ENCODE measurements around the gene RBM33.
A peak's percentile ranks its signal among the peaks of the same experiment; 100 is the strongest.

RBM33 gene

DNA sequence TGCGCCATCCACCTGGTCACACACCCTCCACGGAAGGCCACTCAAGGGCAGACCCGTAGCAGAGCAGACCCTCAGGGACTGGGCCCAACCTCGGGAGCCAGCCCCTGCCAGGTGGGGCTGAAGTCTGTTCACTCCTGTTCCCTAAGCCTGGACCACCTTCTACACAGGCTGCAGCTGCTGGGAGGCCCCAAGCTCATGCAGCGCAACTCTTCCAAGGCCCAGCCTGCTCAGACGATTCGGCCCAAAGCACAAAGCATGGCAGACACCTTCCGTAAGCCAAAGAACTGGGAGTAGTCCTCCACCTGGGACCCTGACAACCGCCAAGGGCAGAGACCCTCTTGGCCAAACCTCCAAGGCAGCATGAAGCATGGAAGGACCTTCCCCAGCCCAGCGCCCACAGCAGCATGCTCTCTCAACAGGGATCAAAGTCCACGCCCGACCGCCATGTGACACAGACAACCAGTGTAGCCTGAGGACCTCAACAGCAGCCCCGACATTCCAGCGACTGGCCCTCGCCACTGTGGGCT is 156.3 kb downstream of the RBM33 start:
- no peak for DNase-seq

DNA sequence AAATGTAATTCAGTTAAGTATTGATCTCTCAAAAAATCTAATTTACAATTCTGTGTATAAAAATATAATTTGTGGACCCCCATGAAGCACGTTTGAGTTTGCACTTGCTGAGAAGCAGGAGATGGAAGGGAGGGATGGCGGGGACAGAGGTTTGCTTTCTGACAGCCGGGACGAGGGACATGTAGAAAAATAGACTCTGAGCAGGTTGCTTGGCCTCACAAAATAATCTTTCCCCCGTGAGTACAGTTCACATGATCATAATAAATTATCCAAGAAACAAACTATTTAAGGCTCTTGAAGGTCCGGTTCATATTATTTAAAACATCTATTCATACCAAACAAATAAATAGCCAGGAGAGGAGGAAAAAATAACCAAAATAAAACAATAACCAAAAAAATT is 157.8 kb downstream of the RBM33 start:
- no peak for DNase-seq

DNA sequence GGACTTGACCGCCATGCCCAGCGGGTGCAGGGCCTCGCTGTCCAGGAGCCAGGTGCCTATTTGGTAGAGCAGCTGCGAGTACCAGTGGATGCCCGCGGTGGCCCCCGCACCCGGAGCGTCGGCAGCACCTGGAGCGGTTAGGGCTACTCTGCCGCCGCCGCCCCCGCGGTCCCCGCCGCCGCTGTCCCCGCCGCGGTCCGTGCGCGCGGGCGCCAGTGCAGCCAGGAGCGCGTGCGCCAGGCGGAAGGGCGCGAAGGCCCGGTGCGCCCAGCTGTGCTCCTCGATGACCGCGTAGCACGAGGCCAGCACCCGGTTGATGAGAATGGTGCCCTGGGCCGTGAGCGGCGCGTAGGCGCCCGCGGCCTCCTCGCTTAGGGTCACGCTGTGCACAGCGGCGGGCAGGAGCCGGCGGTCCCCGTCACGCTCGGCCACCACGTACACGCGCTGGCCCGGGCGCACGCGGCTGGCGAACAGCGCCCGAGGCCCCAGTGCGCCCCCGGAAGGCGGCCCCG is 158.5 kb downstream of the RBM33 start:
- no peak for DNase-seq

DNA sequence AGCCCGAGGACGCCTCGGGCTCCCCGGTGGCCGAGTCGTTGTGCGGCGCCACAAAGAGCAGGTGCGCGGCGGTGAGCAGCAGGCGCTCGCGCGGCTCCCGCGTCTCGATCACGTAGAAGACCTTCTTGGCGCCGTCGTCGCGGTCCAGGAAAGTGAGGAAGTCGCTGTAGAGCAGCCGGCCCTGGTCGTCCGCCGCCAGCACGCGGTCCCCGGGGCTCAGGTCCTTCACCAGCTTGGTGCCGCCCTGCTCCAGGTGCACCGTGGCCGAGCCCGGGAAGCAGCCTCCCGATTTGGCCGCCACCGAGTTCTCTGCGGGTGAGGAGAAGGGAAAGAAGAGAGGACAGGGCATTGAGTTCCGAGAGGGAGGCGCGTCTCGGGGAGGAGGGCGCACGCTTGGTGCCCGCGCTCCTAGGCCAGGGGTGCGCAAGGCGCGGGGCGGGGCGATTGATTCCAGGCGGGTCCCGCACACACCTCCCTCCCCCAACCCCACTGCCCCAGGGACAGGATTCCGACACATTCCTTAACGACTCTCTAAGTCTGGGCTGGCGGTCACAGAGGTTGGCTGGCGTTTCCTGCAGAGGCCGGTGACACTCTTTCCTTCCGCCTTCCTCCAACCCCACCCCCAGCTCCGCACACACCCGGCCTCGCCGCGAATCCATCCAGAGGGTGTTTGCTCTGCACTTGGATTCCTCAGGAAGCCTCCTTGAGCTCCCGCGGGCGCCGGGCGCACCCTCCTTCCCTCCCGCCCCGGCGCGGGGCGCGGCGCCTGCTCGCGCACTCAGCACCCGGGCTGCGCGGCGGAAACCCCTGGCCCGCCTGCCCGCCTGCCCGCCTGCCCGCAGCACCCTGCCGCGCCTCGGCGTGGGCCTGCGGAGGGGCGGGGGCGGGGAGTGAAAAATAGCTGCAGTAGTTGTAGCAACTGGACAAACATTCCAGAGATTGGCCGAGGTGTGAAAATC is 159.2 kb downstream of the RBM33 start:
- DNase-seq, result no peak

DNA sequence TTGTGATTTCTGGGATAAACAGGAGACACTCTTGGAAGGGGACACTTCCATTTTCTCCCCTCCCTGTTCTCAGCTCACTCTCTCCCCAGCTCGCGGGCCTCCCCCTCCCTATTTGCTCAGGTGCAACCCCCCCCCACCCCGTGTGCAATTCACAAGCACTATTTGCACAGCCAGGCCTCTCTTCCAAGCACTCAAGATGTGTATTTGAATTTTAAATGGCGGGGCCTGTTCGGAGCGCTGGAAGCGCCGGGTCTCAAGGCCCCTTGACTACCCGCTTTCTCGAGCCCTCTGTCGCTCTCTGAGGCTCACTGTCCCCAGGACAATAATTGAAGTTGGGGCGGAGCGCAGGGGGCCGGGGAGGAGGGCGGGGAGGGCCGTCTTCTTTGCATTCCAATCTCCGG is 160.0 kb downstream of the RBM33 start:
- DNase-seq, result no peak

DNA sequence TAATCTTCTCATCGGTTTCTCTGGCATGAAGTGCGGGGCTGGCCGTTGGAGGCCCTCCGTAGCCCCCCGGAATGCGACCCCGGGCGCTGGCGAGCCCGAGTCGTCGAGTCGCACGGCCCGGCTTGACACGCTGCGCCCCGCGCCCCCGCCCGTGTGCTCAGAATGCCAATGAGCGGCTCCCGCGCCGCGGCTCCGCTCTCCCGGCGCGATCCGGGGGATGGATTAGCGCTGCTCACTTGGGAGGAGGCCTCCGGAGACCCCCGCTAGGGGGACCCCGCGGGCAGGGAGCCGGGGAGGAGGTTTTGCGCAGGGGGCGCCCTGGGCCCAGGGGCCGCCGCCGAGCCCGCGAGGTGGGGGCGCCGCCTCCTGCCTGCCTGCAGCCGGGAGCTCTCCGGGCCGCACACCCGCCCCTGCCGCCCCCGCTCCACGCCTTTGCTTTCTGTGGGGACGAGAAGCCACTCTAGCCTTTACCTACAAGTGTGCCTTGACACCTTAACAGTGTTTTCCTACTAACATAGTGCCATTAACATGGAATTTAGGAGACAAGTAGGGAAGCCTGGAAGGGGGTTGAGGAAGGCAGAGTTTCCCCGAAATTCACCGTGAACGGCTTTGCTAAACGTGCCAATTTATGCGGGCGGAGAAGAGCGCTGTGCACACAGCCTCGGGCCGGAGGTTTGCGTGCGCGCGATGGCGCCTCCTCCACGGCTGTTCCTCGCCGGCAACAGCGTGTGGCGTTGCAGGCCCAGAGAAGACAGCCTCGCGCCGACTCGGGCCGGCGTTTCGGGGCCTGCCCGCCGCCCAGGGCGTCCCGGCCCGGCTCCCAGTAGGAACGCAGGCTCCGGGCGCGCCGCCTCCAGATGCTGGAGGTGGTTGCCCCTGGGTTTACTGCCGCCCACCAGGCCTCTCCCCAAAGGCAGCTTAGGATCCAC is 160.7 kb downstream of the RBM33 start:
- DNase-seq, result peak; percentile 56

DNA sequence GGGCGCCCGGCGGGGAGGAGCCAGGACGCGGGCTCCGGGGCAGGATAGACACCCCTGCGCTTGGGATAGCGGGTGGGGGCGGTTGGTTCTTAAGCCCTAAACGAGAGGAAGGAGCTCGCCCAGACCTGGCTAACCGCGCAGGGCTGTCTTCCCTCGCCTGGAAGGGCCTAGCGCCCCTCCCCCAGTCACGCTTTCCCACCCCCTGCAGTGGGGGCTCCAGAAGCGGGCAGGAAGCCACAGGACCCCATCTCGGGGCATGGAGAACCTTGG is 161.3 kb downstream of the RBM33 start:
- DNase-seq, result no peak

DNA sequence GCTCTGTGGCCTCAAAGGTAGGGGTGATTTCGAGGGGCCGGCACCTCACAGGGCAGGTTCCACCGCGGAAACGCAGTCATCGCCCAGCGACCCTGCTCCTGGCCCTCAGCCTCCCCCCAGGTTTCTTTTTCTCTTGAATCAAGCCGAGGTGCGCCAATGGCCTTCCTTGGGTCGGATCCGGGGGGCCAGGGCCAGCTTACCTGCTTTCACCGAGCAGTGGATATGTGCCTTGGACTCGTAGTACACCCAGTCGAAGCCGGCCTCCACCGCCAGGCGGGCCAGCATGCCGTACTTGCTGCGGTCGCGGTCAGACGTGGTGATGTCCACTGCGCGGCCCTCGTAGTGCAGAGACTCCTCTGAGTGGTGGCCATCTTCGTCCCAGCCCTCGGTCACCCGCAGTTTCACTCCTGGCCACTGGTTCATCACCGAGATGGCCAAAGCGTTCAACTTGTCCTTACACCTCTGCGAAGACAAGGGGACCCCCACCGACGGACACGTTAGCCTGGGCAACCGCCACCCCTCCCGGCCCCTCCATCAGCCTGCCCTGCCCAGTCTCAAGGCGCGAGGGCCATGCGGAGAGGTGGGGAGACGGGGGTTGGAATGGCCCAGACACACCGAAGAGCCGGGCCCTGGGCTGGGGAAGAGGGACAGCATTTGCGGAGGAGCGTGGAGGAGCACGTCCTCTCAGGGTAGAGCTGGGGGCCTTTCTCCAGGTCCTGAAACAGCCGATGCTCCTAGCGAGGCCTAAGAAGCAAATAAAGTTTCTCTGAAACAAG is 161.8 kb downstream of the RBM33 start:
- no peak for DNase-seq

DNA sequence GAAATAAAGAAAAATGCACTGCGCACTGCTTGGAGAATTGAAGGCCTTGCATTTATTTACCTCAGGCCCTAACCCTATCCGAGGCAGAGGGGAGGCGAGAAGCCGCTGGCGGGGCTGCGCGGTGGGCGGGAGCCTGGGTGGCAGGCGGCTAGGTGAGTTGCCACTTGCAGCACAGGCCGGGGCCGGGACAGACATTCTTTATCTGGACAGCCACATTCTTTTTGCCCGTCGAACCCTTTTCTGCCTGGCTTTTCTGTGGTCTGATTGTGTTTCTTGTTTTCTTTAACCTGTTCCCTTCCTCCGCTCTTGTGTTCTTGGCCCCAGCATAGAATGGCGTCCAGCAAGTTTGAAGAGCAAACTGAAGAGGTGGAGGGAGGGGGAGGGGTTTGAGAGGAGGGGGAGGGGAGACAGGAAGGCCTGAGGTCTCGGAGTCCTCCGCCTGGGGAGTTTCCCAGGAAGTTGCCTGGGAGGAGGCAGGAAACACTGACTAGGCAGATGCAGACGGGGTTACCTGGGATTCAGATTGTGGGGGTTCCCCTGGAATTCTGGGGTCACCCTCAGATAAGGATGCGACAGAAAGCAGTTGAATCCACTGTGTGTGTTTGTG is 162.7 kb downstream of the RBM33 start:
- no peak for DNase-seq

DNA sequence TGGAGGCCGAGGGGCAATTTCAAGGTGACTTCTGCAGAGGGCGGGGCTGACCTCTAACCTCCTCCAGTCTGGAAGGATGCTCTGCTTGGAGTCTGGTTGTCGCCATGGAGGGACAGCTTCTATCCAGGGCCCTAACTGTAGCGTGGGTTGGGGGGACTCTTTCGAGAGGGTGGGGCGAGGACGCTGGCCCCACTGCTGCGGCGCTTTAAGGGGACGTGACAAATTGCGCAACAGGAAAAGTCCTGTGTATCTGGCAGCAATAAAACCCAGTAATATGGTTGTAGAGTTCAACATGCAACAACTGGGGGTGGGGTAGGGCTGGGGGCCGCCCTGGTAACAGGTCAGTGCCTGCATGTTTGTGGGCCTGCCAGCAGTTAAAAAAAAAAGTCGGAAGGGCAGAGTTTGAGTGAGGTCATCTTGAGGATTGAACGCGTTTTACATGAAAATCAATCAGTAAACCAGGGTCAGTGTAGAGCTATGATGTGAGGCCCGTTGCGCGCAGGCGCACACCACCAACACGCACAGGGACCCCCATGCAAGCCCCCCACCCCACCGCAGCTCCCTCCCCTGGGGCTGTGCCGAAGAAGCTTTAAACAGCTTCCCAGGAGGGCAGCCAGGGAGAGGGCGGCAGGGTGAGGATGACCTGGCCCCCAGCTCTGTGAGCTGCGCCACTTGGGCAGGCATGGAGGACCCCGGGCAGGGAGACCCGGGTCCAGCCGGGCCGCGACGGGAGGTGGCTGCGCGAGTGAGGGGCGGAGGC is 163.5 kb downstream of the RBM33 start:
- DNase-seq, result no peak

DNA sequence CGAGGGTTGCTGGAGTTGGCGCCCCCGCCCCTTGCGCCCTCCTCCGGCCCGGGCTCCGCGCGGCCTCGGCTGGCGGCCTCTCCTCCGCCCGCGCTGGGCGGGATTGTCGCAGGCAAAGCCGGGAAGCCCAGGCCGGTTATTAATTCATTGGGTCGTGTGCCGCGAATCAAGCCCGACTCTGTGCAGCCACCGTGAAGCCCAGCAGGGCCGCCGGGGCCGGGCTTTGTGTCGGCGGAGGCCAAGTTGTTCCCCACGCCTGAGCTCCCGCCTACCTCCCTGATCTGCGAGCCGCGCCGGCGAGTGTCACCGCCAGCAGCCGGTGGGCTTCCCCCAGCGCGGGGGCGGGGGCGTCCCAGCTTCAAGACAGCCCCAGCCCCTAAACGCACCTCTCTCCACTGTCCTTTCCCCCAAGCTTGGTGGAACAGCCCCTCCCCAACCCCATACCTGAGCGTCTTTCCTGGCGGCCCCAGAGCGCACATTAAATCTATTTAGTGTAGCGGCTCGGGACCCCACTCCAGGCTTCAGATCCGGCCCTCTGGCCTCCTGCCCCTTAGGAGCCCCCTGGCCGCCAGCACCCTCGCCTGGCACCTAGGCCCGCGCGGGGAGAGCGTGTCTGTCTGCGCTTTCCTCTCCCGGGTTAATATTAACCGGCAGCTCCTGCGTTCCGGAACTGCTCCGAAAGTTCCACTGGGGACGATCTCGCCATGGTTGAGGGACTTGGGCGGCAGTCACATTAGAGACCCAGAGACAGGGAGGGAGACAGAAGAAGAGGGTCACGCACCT is 164.3 kb downstream of the RBM33 start:
- DNase-seq, result no peak

DNA sequence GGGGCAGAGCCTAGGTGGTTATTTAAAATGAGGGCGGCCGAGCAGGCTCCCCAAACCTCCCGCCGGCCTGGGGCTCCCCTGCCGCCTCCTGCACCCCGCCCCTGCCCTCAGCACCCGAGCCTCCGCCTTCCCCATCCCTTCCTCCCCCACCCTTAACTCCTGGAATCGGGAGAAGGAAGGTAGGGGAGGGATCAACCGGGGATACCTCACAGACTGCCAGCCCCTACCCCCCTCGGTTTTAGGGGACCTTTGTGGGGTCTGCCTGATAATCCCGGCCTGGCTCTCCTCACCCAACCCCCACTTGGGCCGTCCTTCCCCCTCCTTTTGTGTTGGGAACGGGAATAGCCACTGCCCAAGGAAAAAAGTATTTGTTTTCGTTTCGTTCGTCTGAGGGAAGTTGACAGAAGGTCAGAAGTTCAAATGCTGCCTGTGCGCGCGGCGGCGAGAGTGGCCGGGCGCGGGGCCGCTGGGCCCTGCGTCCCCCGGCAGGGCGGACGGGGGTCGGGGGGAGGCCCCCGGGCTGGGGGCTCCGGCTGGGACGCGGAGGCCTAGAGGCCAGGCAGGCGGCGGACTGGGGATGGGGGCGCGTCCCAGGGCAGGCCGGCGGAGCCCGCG is 165.0 kb downstream of the RBM33 start:
- no peak for DNase-seq

DNA sequence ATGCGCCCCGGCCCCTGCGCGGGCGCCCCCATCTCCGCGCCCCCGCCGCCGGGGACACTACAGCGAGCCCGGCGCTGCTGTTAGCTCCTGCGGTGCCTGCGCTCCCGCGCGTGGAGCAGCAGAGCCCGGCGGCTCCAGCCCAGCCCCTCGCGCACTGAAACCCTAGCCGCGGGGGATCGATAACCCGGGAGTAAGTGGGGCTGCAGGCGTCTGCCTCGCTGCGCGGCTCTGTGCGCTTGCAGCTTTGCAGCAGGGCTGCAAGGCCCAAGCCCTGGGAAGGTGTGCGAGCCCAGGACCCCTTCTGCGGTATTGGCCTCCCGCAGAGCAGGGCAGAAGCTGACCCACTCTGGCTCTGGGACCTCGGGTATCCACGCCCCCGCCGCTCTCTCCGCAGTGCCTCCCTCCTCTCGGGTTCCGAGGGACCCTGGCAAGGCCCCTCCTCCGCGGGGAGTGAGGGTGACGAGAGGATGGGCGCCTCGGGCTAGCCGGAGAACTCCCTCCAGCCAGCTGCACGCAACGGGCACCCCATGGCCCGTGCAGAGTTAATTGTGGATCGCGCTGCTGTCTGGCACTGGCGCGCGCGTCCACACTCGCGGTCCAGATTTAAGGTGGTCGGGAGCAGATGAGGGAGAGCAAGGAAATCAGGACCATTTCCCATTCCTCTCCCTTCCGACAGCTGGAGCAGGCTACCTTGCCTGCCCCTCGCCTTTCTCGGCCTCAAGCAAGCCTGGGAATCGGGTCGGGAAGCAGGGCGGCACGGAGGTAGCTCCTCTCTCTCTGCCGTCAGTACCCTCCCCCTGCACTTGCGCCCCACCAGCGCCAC is 165.7 kb downstream of the RBM33 start:
- no peak for DNase-seq

DNA sequence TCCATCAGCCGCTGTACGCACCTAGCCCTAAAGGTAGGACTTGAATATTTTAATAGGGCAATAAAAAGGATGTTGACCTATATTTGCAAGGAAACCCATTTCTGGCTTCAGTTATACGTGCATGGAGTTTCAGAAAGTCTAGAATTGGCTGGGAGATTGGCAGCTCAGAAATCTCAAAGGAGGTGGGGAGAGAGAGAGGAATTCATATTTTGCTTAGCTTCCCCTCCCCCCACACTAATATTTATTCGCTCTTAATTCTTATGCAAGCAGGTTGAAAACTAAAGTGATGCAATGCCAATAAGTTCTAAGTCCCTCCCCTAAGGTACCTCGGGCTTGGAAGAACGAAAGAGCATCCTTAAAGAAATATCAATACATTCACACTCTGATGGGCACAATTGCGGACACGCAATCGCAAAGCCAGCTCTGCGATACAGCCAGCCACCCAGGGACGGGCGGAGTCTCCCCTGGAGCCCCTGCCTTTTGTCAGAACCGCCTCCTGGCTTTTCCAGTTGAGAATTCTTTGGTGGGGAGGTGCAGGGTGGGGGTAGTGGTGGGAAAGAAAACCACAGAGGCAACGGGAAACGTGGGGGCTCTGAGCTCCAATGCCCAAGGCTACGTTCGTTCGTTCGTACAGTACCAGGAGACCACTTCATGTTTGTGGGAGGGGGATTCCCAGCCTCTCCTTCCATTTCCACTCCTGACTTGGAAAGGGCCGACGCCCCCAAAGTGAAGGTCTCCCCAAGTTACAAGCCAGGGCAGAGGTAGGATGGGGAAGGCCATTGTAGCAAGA is 166.5 kb downstream of the RBM33 start:
- DNase-seq, result no peak

DNA sequence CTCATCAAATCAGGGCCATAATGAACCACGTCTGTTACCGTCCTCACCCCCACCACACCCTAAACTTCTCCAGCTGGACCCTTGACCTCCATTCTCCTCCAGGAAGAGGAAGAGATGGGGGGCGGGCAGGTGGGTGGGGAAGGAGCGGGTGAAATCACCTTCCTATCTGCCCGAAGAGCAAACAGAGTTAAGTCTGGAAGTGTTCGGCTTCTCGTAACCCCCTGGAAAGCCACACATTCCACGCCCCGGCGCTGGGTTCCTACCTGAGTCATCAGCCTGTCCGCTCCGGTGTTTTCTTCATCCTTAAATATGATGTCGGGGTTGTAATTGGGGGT is 167.1 kb downstream of the RBM33 start:
- DNase-seq, result no peak

DNA sequence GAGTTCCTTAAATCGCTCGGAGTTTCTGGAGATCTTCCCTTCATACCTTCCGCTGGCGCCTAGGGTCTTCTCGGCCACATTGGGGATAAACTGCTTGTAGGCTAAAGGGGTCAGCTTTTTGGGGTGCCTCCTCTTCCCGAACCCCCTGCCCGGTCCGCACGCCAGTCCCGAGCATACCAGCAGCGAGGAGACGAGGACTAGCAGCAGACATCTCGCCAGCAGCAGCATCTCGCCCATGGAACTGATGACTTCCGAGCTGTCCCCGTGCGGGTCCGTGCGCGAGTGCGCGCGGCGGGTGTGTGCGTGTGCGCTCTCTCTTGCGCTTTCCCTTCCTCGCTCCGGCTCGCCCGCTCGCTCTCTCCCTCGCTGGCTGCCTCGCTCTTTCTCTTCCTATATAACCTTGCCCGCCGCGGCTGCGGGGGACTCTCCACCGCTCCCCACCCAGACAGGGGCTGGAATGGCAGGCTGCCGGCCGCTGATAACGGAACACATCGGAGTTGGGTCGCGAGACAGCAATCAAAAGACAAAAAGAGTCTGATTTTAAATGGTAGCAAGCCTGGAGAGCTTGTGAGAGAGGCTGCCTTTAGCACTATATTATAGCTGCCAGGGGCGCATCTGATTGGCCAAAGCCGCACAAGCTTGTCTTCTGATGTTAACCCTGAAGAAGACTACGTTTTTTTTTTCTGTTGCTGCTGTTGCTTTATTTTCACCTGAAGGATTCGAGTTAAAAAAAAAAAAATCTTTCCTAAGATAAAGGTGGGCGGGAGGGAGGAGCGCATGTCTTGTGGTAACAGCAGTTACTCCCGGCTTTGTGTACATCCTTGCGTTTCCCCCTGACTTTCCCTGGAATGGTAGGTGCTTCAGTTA is 167.7 kb downstream of the RBM33 start, which contains the start of gene SHH:
SHH (minus strand) TSS at position 569 of the 867 bp plus-strand sequence; CDS start at position 228, 341 bp downstream.
- DNase-seq, result no peak

DNA sequence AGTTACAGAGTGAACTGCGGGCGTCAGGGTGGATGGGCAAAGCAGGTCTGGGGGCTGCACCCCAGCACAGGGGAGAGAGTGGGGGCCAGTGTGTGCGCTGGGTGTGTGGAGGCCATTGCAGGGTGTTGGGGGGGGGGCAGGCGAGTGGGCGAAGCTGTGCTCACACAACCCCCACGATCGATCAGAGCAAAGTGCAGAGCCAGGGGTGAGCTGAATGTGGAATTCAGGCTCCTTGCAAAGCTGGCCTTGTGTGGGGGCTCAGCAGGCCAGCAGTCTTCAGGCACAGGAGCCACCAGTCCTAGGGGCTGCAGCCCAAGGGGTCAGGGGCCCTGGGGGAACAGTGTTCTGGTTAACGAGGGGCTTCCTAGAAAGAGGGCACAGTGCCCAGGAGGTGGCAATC is 168.7 kb downstream of the RBM33 start:
- DNase-seq, result no peak
